ENCODE data around the gene PSMD1. TPM values are rescaled to one million over a fixed set of nuclear protein-coding genes. Genes with fewer than 3 reads are reported as not detected.
"Not testable (repeated sequence)": the region's sequence is repeated elsewhere in the genome, so short reads cannot be mapped to it uniquely, and the experiment has no call there.

The PSMD1 gene
- total RNA-seq, 1 donor from 2014 or later, result 191 TPM

DNA sequence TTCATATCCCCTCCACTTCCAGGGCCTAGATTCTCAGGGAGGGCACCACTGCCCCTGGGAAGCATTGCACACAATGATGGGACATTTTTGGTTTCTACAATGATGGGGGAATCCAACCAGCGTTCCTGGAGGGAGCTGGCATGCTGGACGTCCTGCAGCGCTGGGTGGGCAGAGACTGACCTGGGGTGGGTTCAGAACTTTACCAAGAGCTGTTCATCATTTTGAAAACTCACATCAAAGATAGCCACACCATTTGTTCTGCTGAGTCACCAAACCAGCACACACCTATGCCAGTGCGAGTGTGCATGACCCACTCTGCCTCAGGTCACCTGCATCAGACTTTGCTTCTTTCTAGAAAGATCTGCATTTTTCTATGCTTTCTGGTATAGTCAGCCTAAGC lies 127.7 kb downstream of the PSMD1 start:
- DNase-seq (ENCODE audit: low read depth, low spot score), result no peak

DNA sequence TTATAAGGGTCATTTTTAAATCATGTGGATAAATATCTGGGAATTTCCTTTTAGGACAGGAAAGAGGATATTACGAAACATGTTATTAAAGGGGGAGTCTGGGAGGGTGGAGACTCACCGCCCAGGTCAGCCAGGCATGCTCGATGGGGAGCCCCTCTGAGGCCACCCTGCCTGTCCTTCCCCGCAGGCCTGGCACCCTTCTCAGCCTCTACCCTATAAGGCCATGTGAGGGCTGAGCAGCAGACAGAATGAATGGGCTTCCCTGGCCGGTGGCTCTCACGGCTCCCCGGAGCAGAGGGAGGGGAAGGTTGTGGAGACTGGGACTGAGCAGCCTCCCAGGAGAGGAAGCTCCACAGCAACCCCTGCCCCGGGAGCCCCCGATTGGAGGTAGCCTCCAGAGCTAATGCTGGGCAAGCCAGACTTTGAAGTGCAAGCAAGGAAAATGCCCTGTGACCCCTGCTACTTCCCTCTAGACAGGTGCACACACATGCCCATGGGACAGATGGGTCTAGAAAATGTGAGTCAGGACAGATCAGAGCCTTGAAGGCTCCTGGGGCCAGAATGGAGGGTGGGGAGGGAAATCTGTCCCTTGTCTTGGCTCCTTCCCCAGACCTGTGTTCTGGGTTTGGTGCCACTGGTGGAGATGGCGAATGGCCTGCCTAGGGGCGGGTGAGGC lies 128.5 kb downstream of the PSMD1 start:
- DNase-seq (ENCODE audit: low read depth, low spot score), result no peak

DNA sequence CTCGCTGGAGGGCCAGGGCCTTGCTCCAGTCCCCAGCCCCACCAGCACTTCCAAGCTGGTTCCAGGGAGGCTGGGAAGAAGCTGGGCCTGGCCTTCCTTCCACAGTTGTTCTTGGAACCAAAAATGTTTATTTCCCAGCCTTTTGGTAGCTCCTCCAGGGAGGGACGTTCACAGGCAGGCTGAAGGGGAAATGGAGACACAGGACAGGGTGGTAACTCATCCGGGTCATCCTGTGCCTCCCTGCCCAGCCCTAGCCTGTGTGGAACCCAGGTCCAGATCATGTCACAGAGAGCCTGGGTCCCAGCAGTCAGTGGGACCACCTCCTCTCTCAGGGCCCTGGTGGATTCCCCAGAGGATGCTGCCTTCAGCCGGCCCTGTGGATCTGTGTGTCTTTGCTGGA lies 129.2 kb downstream of the PSMD1 start:
- DNase-seq (ENCODE audit: low read depth, low spot score), result no peak

DNA sequence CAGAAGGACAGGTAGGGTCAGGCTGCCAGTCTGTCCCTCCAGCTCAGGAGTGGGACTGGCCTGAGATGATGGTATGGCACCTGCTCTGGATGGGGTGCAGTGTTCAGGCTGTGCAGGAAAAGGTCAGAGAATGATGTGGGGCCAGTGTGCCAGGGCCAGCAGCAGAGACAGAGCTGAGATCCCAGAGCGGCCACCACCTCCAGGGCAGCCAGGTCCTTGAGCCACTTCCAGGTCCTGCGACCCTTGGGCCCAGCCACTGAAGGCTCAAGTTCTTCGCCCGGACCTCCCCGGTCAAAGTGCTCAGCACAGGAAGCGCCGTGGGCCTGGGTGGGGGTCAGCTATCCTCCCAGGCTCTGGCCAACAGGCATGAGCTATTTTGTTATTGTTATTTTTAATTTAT lies 129.7 kb downstream of the PSMD1 start:
- DNase-seq (ENCODE audit: low read depth, low spot score), result no peak

DNA sequence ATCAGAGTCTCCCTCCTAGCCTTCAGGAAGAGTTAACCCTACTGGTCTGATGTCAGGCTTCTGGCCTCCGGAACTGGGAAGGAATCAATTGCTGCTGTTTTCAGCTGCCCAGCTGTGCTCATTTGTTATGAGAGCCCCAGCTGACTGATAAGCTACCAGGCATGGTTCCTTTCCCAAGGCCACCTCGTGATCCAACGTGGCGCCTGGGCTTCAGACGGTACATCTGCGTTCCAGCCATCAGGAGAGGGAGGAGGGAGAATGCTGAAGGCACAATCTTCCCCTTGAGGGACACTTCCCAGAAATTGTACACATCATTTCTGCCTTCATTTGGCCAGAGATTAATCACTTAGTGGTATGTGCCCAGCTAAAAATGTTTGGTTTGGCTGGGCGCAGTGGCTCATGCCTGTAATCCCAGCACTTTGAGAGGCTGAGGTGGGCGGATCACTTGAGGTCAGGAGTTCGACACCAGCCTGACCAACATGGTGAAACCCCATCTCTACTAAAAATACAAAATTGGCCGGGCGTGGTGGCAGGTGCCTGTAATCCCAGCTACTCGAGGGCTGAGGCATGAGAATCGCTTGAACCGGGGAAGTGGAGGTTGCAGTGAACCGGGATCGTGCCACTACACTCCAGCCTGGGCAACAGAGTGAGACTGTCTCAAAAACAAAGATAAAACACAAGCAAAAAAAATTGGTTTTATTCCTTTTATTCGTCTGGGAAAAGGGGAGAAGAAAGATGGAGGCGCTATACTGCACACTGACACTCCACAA lies 131.3 kb downstream of the PSMD1 start:
- DNase-seq (ENCODE audit: low read depth, low spot score), result no peak

- DNase-seq (ENCODE audit: low read depth, low spot score), result no peak
These were observed 132.0 kb downstream of the PSMD1 start for GRCh38 chr2:231188506-231189170.

- DNase-seq (ENCODE audit: low read depth, low spot score), result no peak
These were observed 132.5 kb downstream of the PSMD1 start for GRCh38 chr2:231189171-231189530.

GRCh38 chr2:231189571-231190495 lies 133.2 kb downstream of the PSMD1 start:
- no peak for DNase-seq (ENCODE audit: low read depth, low spot score)

- no peak for DNase-seq (ENCODE audit: low read depth, low spot score)
These were observed 134.0 kb downstream of the PSMD1 start for GRCh38 chr2:231190531-231191197.

DNA sequence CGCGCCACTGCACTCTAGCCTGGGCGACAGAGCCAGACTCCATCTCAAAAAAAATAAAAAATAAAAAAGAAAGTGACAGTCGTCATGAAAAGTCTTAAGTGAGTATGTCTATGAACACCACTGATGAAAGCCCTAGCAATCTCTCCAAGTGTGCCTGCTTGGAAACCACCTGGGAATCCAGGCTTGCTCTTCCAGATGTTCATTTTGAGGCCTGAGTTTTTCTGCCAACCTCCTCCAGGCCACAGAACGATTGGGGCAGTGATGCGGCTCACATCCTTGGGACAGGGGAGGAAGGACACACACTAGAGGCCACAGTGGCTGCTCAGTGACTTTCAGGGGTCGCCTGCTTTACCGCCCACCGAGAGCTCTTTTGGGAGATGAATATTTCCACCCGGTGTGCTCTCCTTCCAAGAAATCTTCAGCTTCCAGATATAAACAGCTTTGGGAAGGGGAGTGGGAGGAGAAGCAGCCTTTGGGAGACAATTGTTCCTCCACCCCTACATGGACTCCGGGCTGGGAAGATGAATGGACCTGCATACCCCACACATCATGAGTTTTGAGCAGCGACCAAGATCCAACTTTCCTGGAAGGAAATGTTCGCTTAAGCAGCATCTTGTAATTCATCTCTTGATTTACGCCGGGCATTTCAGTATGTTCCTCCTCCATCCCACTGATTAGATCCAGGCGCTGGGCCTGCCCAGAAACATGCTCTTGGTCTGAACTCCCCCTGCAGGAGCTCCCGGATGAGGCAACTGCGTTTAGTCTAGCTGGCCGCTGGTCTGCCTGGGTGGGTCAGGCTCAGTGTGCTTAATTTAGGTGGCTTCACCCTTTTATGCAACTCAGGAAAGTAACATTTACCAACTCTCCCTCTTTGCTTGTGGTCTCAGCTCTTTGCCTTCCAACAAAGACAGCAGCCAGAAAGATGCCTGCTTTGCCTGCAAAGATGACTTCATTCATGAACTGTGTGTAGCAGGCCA lies 135.5 kb downstream of the PSMD1 start:
- DNase-seq (ENCODE audit: low read depth, low spot score), result peak; percentile 49

DNA sequence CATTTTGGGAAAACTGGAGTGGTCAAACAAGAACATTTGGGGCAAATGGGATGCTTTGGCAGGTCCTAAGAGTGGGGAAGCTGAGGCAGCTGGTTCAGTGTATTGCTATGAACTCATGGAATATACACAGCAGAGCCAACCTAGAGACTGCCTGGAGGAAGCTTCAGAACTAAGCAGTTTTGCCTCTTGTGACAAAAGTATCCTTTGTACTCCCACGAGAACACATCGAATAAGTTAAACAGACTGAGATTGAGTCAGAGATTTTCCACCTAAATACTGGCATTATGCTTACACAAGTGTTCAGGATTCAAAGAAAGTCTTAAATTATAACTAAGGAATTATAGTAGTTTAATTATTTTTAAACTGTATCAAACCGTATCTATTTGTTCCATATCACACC lies 136.5 kb downstream of the PSMD1 start:
- no peak for DNase-seq (ENCODE audit: low read depth, low spot score)

DNA sequence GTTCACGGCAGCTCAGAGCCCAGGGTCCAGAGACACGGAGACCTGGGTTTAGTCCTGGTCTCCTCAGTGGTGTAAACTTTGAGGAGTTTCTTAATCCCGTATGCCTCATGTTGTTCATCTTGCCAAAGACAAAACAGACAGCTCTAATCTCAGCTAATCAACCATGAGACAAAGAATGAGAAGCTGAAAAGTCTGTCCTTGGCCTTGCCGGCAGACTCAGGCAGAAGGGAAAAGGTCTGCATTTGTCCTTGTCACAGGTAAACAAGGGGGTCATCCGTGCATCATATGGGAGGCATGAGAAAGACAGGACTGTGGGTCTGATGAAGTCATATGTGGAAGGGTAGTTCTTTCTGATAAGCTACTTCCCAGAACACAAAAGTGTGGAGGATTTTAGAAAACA lies 139.9 kb downstream of the PSMD1 start:
- DNase-seq (ENCODE audit: low read depth, low spot score), result no peak

- DNase-seq (ENCODE audit: low read depth, low spot score), result not testable (repeated sequence)
These were observed 140.5 kb downstream of the PSMD1 start for GRCh38 chr2:231197196-231197595.

GRCh38 chr2:231197706-231198290 lies 141.1 kb downstream of the PSMD1 start:
- no peak for DNase-seq (ENCODE audit: low read depth, low spot score)

- DNase-seq (ENCODE audit: low read depth, low spot score), result no peak
These were observed 141.9 kb downstream of the PSMD1 start, which contains the start of gene ARMC9 for GRCh38 chr2:231198291-231199173. Gene ARMC9 (plus strand): TSS chr2:231198631. CDS start chr2:231206239, 7,608 bp downstream.

- no peak for DNase-seq (ENCODE audit: low read depth, low spot score)
These were observed 142.6 kb downstream of the PSMD1 start for GRCh38 chr2:231199219-231199618.

- DNase-seq (ENCODE audit: low read depth, low spot score), result no peak
These were observed 144.3 kb downstream of the PSMD1 start for GRCh38 chr2:231200805-231201474.

DNA sequence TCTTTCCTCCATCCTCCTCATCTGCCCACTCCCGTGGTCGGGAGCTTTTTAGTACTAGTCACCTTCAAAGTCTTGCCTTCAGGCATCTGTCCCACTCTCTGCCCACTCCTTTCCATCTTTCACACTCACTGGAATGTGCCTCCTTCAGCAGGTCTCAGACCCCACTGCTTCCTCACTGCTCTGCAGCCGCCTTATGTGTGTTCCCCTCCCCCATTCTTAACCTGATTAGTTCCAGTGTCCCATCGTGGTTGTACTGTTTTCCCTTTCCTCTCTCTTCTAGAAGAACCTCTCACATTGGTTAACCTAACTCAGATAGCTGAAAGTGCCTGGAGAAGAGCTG lies 144.8 kb downstream of the PSMD1 start:
- DNase-seq (ENCODE audit: low read depth, low spot score), result no peak

Measured in pulmonary artery endothelial cell (primary cell).